ENCODE measurements around the gene TRIM58. TPM values are rescaled to one million over a fixed set of nuclear protein-coding genes. Genes with fewer than 3 reads are reported as not detected.

TRIM58 gene
- total and polyA plus RNA-seq, 2 of the 4 experiments (the other 2 are of a cell fraction) = 0.54 to 0.91 TPM

- Histone ChIP-seq H3K36me3 (ENCODE audit: control insufficient read depth, insufficient read depth, low read length) (no peaks in the 10 kb centered on the region), H3K9me1 (ENCODE audit: insufficient read depth, low read length) (no peaks in the 10 kb centered on the region), H3K27ac (ENCODE audit: insufficient read depth, low read length) (no peak overlapping the region), H2AFZ (replicated peaks; ENCODE audit: low read length, poor library complexity) (no peak overlapping the region), H4K91ac (ENCODE audit: insufficient read depth, low read depth, low read length) (no peak overlapping the region), H3K79me1 (ENCODE audit: low read depth in 1 of 2, low read length in 2 of 2) (no peaks in the 10 kb centered on the region), H3K18ac (ENCODE audit: low read depth, low read length) (no peak overlapping the region), H3K14ac (replicated peaks; ENCODE audit: low read depth, low read length) (no peak overlapping the region), H3K4ac (ENCODE audit: low read depth, low read length) (no peak overlapping the region), H2BK15ac (ENCODE audit: low read depth, low read length) (no peak overlapping the region), H4K5ac (ENCODE audit: low read depth, low read length) (no peak overlapping the region), H4K20me1 (ENCODE audit: insufficient read depth, low read length) (no peaks in the 10 kb centered on the region), H3K56ac (ENCODE audit: extremely low read depth, insufficient read depth, low read length) (no peak overlapping the region), H2BK5ac (ENCODE audit: low read depth, low read length, poor library complexity, severe bottlenecking) (no peak overlapping the region), H3K23ac (ENCODE audit: low read depth, low read length) (no peak overlapping the region), H2AK5ac (ENCODE audit: low read depth, low read length) (no peak overlapping the region), H3K4me1 (ENCODE audit: control insufficient read depth, insufficient read depth, low read length) (no peaks in the 10 kb centered on the region), H3K9ac (ENCODE audit: low read depth, low read length) (no peak overlapping the region), H4K8ac (ENCODE audit: low read depth in 2 of 2, low read length in 2 of 2) (no peak overlapping the region), H3K9me3 (ENCODE audit: control insufficient read depth, insufficient read depth, low read length) (peaks cover 24% of the 10 kb centered on the region; the same call in 1 of the 2 replicates), H3K4me3 (ENCODE audit: insufficient read depth, low read depth, low read length) (no peak overlapping the region), H3K27me3 (ENCODE audit: control insufficient read depth, insufficient read depth, low read length) (no peaks in the 10 kb centered on the region), H2BK120ac (ENCODE audit: low read depth, low read length) (no peak overlapping the region), H3K4me2 (ENCODE audit: low read depth, low read length) (no peak overlapping the region), H2AK9ac (replicated peaks; ENCODE audit: low read depth, low read length, poor library complexity) (no peak overlapping the region), H2BK20ac (ENCODE audit: low read depth, low read length) (no peak overlapping the region)
- ChIA-PET POLR2A (ENCODE audit: unreplicated experiment) (no interaction called here), CTCF (no interaction called here)
- no peak for ATAC-seq (ENCODE audit: low read depth)
- no TSS peak for BruUV-seq (replicated peaks)
- intact Hi-C loops (cut with micrococcal nuclease) (no loop called here), dilution Hi-C loops (cut with HindIII; ENCODE audit: low sequenced_read_pairs, unreplicated experiment) (no loop called here), in situ Hi-C loops (cut with MboI; ENCODE audit: low sequenced_read_pairs) (no loop called here)
- no peak for DNase-seq
- TF ChIP-seq NFE2L2 (IDR thresholded peaks at IDR 0.05; ENCODE audit: low read depth, low read length) (no peak), MAZ (IDR thresholded peaks at IDR 0.05; ENCODE audit: borderline replicate concordance, low read depth, low read length) (no peak), FOS (IDR thresholded peaks at IDR 0.05; ENCODE audit: low read depth, low read length) (no peak), CTCF (conservative IDR thresholded peaks at IDR 0.05; ENCODE audit: low read depth, low read length) (no peak), ELK1 (IDR thresholded peaks at IDR 0.05; ENCODE audit: borderline replicate concordance, low read depth, low read length) (no peak), RFX5 (IDR thresholded peaks at IDR 0.05; ENCODE audit: low read depth, low read length) (no peak), POLR2A (IDR thresholded peaks at IDR 0.05; ENCODE audit: low read depth, low read length) (no peak), USF2 (IDR thresholded peaks at IDR 0.05; ENCODE audit: low read depth, low read length) (no peak), MXI1 (IDR thresholded peaks at IDR 0.05; ENCODE audit: borderline replicate concordance, low read depth, low read length) (no peak)
- WGBS, 2 experiments (ENCODE audit: extremely low coverage in 2 of 2, insufficient read length in 1 of 2) = 31% methylated on average over 2 of the region's 2 CpGs; no CpG with 5 or more reads in 1 of the 2 experiments
Measured at GRCh38 chr1:247840818-247841217, 16.2 kb upstream of the TRIM58 start.

All from IMR-90 (cell line).